GM18909 (cell line): Measurements from ENCODE around the gene STARD9.
"Not testable (repeated sequence)": the region's sequence is repeated elsewhere in the genome, so short reads cannot be mapped to it uniquely, and the experiment has no call there.

Experiments used
- ATAC-seq: cut with Tn5 transposase; IDR thresholded peaks from one replicate; pipeline ENCODE4 v1.9.1; 2021; ENCODE audit warnings: mild to moderate bottlenecking; ENCODE audit not compliant: unreplicated experiment, poor library complexity

STARD9 gene

DNA sequence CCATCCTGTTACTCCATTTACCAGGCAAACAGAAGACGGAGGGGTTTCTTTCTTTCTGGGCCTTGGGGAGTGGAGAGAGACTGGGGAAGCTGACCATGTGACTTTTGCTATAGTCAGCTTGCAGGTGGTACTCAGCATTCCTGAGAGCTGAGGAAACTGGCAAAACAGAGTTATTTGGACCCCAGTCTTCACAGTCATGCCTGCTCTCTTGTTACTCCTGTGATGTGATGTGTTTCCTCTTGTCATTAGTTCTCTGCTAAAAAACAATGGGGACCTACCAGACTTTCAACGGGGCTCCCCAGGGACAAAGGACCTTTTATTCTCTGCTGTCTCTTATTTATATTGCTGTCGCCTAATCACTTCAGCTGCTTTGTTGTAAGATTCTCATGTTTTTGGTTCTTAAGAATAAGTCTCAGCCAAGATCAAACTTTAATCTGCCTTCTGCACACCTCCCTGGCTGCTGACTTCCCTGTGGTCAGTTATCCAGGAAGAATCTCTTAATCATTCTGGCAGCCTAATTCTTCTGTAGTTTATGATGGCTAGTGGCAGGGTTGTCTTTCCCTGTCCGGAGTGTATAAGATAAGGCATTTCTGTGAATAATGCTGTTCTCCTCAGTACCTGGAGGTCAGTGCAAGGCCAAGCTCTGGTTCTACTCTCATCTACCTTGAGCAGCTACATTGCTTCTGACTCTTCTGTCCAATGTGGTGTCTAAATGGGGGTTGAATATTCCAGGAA lies 8.8 kb downstream of the STARD9 start:
- ATAC-seq: no peak

GRCh38 chr15:42590619-42591237 lies 15.3 kb downstream of the STARD9 start:
- no peak for ATAC-seq

DNA sequence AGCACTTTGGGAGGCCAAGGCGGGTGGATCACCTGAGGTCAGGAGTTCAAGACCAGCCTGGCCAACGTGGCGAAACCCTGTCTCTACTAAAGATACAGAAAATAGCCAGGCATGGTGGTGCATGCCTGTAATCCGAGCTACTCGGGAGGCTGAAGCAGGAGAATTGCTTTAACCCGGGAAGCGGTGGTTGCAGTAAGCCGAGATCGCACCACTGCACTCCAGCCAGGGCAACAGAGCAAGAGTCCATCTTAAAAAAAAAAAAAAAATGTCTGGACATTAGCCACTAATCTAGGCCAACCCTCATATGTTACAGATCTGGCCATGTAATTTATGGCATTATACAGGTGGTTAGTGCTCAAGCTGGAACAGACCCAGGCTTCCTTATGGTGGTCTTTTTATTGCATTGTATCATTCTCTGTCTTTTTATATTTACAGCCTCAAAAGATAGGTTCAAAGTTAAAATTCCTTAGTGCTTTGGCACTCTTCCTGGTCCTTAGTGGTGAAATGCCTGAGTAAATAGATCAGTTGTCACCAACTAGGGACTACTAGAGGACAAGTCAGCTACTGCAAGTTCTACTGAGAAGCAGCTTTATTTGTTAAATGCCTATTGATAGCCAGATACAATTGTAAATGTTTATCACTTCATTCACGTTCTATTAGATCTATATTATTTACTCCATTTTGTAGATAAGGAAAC lies 16.0 kb downstream of the STARD9 start:
- ATAC-seq: no peak

DNA sequence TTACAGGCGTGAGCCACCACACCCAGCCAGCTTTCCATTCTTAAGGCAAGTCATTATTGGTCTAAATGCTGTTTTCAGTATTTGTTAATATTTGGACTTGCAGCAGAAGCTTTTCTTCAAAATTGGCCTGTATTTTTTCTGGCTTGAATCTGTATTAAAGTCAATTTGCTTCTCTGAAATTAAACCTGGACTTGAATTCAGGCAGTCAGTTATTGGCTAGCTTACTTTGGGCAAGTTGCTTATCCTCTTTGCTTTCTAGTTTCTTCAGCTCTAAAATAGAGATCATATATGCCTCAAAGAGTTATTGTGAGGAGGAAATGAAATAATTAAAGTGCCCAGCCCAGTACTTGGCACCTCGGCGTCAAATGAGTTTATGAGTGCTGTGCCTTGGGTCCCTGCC lies 17.3 kb downstream of the STARD9 start:
- ATAC-seq: no peak

DNA sequence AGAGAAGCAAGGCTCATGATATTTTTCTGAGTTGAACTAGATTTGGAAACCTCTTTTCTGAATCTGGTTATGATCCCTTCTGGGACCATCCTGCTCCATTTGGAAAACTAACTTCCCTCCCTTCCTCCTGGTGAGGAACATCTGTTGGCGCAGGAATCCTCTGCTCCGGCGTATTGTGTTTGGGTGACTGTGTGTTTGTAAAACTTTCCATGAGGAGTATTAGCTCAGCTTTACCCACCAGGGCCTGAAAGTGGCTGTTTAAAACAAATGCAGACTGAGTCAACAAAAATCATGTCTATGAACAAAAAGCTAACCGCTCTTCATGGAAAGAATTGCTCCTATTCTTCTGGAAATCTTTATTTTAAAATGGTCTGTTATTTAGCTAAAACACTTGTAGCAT lies 17.7 kb downstream of the STARD9 start:
- no peak for ATAC-seq

- ATAC-seq: no peak
Measured at GRCh38 chr15:42594095-42594494, 18.7 kb downstream of the STARD9 start.

GRCh38 chr15:42595626-42596240 lies 20.3 kb downstream of the STARD9 start:
- ATAC-seq: no peak

- ATAC-seq: not testable (repeated sequence)
Measured at GRCh38 chr15:42601316-42601715, 25.9 kb downstream of the STARD9 start.

- no peak for ATAC-seq
Measured at GRCh38 chr15:42602501-42602900, 27.1 kb downstream of the STARD9 start.

DNA sequence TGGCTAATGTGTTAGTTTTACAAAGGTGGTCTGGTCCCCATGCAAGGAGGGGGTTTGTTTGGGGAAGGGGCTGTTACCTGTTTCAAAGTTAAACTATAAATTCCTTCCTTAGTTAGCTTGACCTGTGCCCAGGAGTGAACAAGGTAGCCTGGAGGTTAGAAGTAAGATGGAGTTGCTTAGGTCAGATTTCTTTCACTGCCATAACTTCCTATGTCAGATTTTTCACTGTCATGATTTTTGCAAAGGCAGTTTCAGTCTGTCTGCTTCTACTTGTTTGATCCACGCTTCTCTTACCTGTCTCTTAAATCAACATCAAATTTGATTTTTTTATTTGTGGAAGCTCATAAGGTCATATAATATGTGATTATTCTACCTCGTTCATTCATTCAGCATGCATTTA lies 28.6 kb downstream of the STARD9 start:
- ATAC-seq: no peak

GRCh38 chr15:42604894-42605744 lies 29.7 kb downstream of the STARD9 start:
- ATAC-seq: no peak

DNA sequence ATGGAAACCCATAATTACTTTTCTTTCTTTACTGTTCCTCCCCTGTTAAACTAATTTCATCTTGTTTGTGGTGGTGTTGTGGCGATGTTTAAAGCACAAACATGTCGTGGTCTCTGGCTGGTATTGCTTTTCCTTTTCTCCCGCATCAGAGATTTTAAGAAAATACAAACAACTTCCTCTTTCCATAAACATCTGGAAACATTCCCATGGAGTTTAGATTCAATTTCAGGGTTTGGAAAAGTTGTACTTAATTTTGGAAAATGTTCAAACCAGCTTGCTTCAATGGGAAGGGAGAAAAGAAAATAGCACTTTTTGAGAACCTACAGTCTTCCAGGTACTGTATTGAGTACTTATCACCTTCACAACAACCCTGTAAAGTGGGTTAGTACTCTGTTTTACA lies 30.4 kb downstream of the STARD9 start:
- no peak for ATAC-seq

- ATAC-seq: peak; percentile 68
Measured at GRCh38 chr15:42608110-42608531, 32.7 kb downstream of the STARD9 start.

GRCh38 chr15:42608752-42609488 lies 33.5 kb downstream of the STARD9 start:
- ATAC-seq: no peak

- no peak for ATAC-seq
Measured at GRCh38 chr15:42611532-42611931, 36.1 kb downstream of the STARD9 start.

DNA sequence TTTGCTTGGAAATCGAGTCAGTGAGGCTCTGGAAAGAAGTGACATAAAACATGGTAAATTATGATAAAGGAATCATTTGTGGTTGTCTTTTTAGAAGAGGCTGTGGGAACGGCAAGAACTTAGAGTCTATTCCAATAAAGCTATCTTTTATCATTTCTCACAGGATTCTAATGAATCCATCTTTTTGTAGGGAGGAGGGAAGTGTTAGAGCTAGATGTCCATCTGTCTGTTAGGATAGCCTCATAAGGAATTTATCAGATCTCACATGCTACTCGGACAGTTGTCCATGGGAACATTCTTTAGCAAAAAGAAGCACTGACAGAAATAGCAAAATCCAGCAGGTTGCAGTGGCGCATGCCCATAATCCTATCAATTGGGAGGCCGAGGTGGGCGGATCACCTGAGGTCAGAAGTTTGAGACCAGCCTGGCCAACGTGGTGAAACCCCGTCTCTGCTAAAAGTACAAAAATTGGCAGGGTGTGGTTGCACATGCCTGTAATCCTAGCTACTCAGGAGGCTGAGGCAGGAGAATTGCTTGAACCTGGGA lies 37.0 kb downstream of the STARD9 start:
- no peak for ATAC-seq

- ATAC-seq: no peak
Measured at GRCh38 chr15:42616107-42616506, 40.7 kb downstream of the STARD9 start.

GRCh38 chr15:42619656-42620371 lies 44.4 kb downstream of the STARD9 start:
- no peak for ATAC-seq

DNA sequence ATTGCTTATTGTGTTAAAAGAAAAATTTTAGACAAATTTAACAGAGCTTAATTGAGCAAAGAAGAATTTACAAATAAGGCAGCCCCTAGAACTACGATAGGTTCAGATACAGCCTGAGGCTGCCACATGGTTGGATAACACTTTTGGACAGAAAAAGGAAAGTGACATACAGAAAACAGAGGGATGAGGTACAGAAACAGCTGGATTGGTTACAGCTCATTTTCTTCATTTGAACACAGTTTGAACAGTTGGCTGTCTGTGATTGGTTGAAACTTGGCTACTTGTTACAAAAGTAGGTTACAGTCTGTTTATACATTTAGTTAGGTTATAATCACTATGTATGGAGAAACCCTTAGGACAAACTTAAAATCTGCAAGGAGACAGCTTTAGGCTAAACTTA lies 46.0 kb downstream of the STARD9 start:
- ATAC-seq: no peak
